Measurements from ENCODE around the gene OSBPL10.

OSBPL10 gene

DNA sequence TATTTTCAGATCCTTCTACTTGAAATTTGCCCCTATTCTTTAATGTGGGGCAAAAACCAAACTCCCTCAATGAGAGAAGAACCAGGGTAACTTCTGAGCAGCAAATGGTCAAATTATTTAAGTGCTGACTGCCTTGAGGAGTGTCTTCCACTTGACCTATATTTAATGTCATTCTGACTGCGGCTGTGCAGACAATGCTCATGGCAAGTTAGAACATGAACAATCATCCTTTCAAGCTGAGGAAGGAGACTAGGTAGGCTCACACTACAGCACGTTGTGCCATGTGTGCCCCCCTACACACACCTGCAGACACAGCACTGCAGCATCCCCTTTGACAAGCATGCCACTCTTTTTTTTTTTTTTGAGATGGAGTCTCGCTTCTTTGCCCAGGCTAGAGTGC, 98.2 kb downstream of the OSBPL10 start:
- Histone ChIP-seq H2BK12ac (ENCODE audit: low read length) (no peak overlapping the region), H3K4ac (ENCODE audit: low read depth, low read length) (no peak overlapping the region), H3K18ac (ENCODE audit: low read length) (no peak overlapping the region), H3K36me3 (ENCODE audit: control insufficient read depth in 1 of 2, insufficient read depth in 2 of 2, low read length in 2 of 2) (no peaks in the 10 kb centered on the region), H2BK5ac (ENCODE audit: low read depth, low read length, poor library complexity) (no peak overlapping the region), H3K14ac (ENCODE audit: low read length) (no peak overlapping the region), H3K4me2 (ENCODE audit: low read length) (no peak overlapping the region), H4K91ac (ENCODE audit: low read depth, low read length) (no peak overlapping the region), H2AFZ (ENCODE audit: insufficient read depth, low read length, poor library complexity) (no peak overlapping the region), H4K12ac (ENCODE audit: low read depth, low read length) (no peak overlapping the region), H3K9ac (ENCODE audit: low read length) (no peak overlapping the region), H3K79me1 (ENCODE audit: low read length) (no peaks in the 10 kb centered on the region), H3K27me3 (ENCODE audit: insufficient read depth, low read length) (no peaks in the 10 kb centered on the region), H3K27ac (ENCODE audit: low read depth, low read length) (no peak overlapping the region), H3K79me2 (ENCODE audit: control insufficient read depth, insufficient read depth, low read length, poor library complexity) (no peaks in the 10 kb centered on the region), H4K8ac (ENCODE audit: low read depth, low read length) (no peak overlapping the region), H3K4me3 (ENCODE audit: low read depth, low read length) (no peak overlapping the region), H2AK5ac (ENCODE audit: low read length) (no peak overlapping the region), H3K23ac (ENCODE audit: low read length) (no peak overlapping the region), H3K4me1 (ENCODE audit: control insufficient read depth in 1 of 2, insufficient read depth in 2 of 2, low read length in 2 of 2) (peaks cover 2 to 4% of the 10 kb centered on the region in 2 experiments), H3K9me3 (ENCODE audit: insufficient read depth, low read depth, low read length) (no peaks in the 10 kb centered on the region), H2BK120ac (ENCODE audit: insufficient read depth, low read length, poor library complexity) (no peak overlapping the region)
- no peak for DNase-seq
- WGBS (ENCODE audit: extremely low coverage, insufficient coverage, insufficient read length): no CpG with 5 or more reads among the region's 3 CpGs

DNA sequence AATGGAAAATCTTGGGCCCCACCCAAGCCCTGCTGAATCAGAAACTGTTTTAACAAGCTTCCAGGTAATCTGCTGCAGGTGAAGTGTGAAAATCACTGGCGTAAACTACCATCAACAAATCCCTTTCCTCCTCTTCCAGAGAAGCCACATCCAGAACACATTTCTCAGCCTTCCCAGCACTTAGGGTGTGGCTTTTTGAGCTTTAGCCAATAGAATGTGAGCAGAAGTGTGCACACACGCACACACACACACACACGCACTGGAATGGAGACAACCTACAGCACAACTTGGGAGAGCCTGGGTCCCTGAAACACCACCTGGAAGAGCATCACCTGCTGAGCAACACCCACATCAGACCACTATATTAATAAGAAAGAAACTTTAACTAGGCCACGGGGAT, 98.6 kb downstream of the OSBPL10 start:
- Histone ChIP-seq H3K79me2 (ENCODE audit: control insufficient read depth, insufficient read depth, low read length, poor library complexity) (no peaks in the 10 kb centered on the region), H3K4me1 (ENCODE audit: control insufficient read depth in 1 of 2, insufficient read depth in 2 of 2, low read length in 2 of 2) (peaks cover 2 to 4% of the 10 kb centered on the region in 2 experiments), H2BK5ac (ENCODE audit: low read depth, low read length, poor library complexity) (no peak overlapping the region), H3K18ac (ENCODE audit: low read length) (peak overlapping the region; percentile 59), H3K79me1 (ENCODE audit: low read length) (no peaks in the 10 kb centered on the region), H2AFZ (ENCODE audit: insufficient read depth, low read length, poor library complexity) (no peak overlapping the region), H4K12ac (ENCODE audit: low read depth, low read length) (no peak overlapping the region), H3K9ac (ENCODE audit: low read length) (no peak overlapping the region), H3K27me3 (ENCODE audit: insufficient read depth, low read length) (no peaks in the 10 kb centered on the region), H3K4me3 (ENCODE audit: low read depth, low read length) (no peak overlapping the region), H3K14ac (ENCODE audit: low read length) (no peak overlapping the region), H3K36me3 (ENCODE audit: control insufficient read depth in 1 of 2, insufficient read depth in 2 of 2, low read length in 2 of 2) (no peaks in the 10 kb centered on the region), H2BK12ac (ENCODE audit: low read length) (no peak overlapping the region), H3K27ac (ENCODE audit: low read depth, low read length) (no peak overlapping the region), H4K91ac (ENCODE audit: low read depth, low read length) (no peak overlapping the region), H3K4ac (ENCODE audit: low read depth, low read length) (no peak overlapping the region), H4K8ac (ENCODE audit: low read depth, low read length) (no peak overlapping the region), H3K23ac (ENCODE audit: low read length) (no peak overlapping the region), H2AK5ac (ENCODE audit: low read length) (no peak overlapping the region), H3K4me2 (ENCODE audit: low read length) (no peak overlapping the region), H3K9me3 (ENCODE audit: insufficient read depth, low read depth, low read length) (no peaks in the 10 kb centered on the region), H2BK120ac (ENCODE audit: insufficient read depth, low read length, poor library complexity) (no peak overlapping the region)
- WGBS (ENCODE audit: extremely low coverage, insufficient coverage, insufficient read length): no CpG with 5 or more reads among the region's 4 CpGs
- DNase-seq: no peak

DNA sequence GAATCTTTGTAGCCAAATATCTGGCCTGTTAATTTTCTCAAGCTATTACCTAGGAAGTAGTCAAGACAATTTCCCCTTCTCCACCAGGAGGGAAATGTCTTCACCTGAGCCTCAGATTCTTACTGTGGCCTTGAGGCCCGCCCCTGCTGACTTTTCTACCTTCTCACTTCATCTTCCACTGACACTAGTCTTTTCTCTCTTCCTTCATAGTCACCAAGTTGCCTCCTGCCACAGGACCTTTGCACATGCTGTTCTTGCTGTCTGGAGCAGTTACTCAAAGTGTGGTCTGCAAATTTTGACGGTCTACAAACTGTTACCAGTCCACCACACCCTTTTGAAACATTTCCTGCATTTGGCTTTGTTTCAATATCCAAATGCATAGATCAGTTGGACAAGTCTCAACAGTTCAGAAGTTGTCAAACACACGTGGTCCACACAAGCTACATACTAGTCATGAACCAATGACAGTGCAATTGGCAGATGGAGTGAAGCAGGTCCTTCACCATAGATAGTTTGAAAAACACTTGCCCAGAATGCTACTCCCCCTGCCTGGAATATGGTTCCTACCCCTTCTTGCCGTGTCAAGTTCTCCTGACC, 100.5 kb downstream of the OSBPL10 start:
- Histone ChIP-seq H3K9ac (ENCODE audit: low read length) (no peak overlapping the region), H3K27ac (ENCODE audit: low read depth, low read length) (no peak overlapping the region), H3K79me1 (ENCODE audit: low read length) (no peaks in the 10 kb centered on the region), H4K8ac (ENCODE audit: low read depth, low read length) (no peak overlapping the region), H2AFZ (ENCODE audit: insufficient read depth, low read length, poor library complexity) (no peak overlapping the region), H2BK12ac (ENCODE audit: low read length) (no peak overlapping the region), H3K4ac (ENCODE audit: low read depth, low read length) (no peak overlapping the region), H3K27me3 (ENCODE audit: insufficient read depth, low read length) (no peaks in the 10 kb centered on the region), H3K79me2 (ENCODE audit: control insufficient read depth, insufficient read depth, low read length, poor library complexity) (no peaks in the 10 kb centered on the region), H3K4me1 (ENCODE audit: control insufficient read depth in 1 of 2, insufficient read depth in 2 of 2, low read length in 2 of 2) (peaks cover 2% of the 10 kb centered on the region in 2 experiments), H3K14ac (ENCODE audit: low read length) (no peak overlapping the region), H2BK5ac (ENCODE audit: low read depth, low read length, poor library complexity) (no peak overlapping the region), H4K12ac (ENCODE audit: low read depth, low read length) (no peak overlapping the region), H3K36me3 (ENCODE audit: control insufficient read depth in 1 of 2, insufficient read depth in 2 of 2, low read length in 2 of 2) (no peaks in the 10 kb centered on the region), H3K4me3 (ENCODE audit: low read depth, low read length) (no peak overlapping the region), H3K4me2 (ENCODE audit: low read length) (no peak overlapping the region), H3K23ac (ENCODE audit: low read length) (no peak overlapping the region), H4K91ac (ENCODE audit: low read depth, low read length) (no peak overlapping the region), H2BK120ac (ENCODE audit: insufficient read depth, low read length, poor library complexity) (no peak overlapping the region), H2AK5ac (ENCODE audit: low read length) (no peak overlapping the region), H3K18ac (ENCODE audit: low read length) (no peak overlapping the region), H3K9me3 (ENCODE audit: insufficient read depth, low read depth, low read length) (no peaks in the 10 kb centered on the region)
- no peak for DNase-seq
- WGBS (ENCODE audit: extremely low coverage, insufficient coverage, insufficient read length): no CpG with 5 or more reads among the region's 4 CpGs

DNA sequence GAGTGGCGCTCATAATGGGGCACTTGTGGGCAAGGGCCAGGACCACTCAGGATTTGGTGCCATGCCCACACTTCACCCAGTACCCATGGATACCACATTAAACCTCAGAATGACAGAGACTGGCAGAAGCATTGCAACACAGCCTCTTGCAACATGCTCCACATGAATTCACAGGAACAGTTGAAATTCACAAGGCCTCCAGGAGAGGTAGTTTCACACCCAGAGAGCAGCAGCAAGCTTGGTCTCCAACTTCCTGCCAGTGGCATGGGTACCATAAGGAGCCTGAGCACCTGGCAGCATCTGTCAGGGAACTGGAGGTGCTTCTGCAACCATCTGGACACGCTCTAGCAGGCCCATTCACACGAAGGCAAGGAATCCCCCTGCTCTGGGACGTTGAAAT, 101.0 kb downstream of the OSBPL10 start:
- Histone ChIP-seq H3K18ac (ENCODE audit: low read length) (no peak overlapping the region), H3K4me1 (ENCODE audit: control insufficient read depth in 1 of 2, insufficient read depth in 2 of 2, low read length in 2 of 2) (peaks cover 2% of the 10 kb centered on the region in 2 experiments)

More for the DNA sequence above, 101.0 kb downstream of the OSBPL10 start:
- Histone ChIP-seq H3K23ac (ENCODE audit: low read length) (no peak overlapping the region), H2AFZ (ENCODE audit: insufficient read depth, low read length, poor library complexity) (no peak overlapping the region), H2BK12ac (ENCODE audit: low read length) (no peak overlapping the region), H3K79me1 (ENCODE audit: low read length) (no peaks in the 10 kb centered on the region), H3K36me3 (ENCODE audit: control insufficient read depth in 1 of 2, insufficient read depth in 2 of 2, low read length in 2 of 2) (no peaks in the 10 kb centered on the region), H3K4ac (ENCODE audit: low read depth, low read length) (no peak overlapping the region), H3K27me3 (ENCODE audit: insufficient read depth, low read length) (no peaks in the 10 kb centered on the region), H2BK5ac (ENCODE audit: low read depth, low read length, poor library complexity) (no peak overlapping the region), H3K14ac (ENCODE audit: low read length) (no peak overlapping the region), H4K8ac (ENCODE audit: low read depth, low read length) (no peak overlapping the region), H3K9ac (ENCODE audit: low read length) (no peak overlapping the region), H2AK5ac (ENCODE audit: low read length) (no peak overlapping the region), H3K9me3 (ENCODE audit: insufficient read depth, low read depth, low read length) (no peaks in the 10 kb centered on the region), H3K4me2 (ENCODE audit: low read length) (no peak overlapping the region), H3K79me2 (ENCODE audit: control insufficient read depth, insufficient read depth, low read length, poor library complexity) (no peaks in the 10 kb centered on the region), H3K27ac (ENCODE audit: low read depth, low read length) (no peak overlapping the region), H2BK120ac (ENCODE audit: insufficient read depth, low read length, poor library complexity) (no peak overlapping the region), H4K12ac (ENCODE audit: low read depth, low read length) (no peak overlapping the region), H3K4me3 (ENCODE audit: low read depth, low read length) (no peak overlapping the region), H4K91ac (ENCODE audit: low read depth, low read length) (no peak overlapping the region)
- no peak for DNase-seq
- WGBS (ENCODE audit: extremely low coverage, insufficient coverage, insufficient read length): no CpG with 5 or more reads among the region's 4 CpGs
